Astrocyte (in vitro differentiated cells and primary cell): ENCODE measurements around the gene PRKD1.

Source experiments
- EZH2 ChIP-seq: IDR thresholded peaks from 2 replicates; pipeline ENCODE4 v1.6.1; 2012; ENCODE audit warnings: mild to moderate bottlenecking, low read length, inconsistent platforms; ENCODE audit not compliant: insufficient read depth
- TF ChIP-seq, protein P1 (sequence below): IDR thresholded peaks from 2 replicates; pipeline ENCODE4 v1.5.1; 2011; ENCODE audit warnings: low read depth, mild to moderate bottlenecking, inconsistent platforms, low read length, moderate library complexity; ENCODE audit not compliant: insufficient read depth

DNA sequence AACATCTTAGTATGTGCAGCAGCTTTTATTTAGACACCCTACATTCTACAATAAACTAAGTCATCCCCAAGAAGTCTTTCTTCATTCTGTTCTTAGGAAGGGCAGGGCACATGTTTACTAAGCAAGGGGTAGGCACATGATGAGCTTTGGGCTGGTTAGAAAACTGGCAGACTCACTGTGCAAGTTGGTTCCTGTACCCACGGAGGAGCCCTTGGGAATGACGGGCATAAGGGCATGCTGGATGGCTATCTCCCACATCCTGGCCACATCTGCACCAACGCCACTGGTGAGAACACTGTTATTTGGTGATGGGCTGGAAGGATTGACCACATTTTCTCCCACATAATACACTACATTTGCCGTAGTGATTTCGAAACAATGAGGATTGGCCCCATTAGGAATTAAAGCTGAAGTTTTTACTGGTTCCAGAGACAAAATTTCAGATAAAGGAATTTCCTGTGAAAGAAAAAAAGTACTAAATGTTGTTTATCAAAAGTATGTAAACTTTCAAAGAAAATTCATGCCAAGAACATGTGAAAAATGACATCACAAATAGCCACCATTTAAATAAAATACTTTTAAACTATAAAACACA is 297.0 kb downstream of the PRKD1 start:
- no peak for TF ChIP-seq EZH2
- TF ChIP-seq, protein P1, sequence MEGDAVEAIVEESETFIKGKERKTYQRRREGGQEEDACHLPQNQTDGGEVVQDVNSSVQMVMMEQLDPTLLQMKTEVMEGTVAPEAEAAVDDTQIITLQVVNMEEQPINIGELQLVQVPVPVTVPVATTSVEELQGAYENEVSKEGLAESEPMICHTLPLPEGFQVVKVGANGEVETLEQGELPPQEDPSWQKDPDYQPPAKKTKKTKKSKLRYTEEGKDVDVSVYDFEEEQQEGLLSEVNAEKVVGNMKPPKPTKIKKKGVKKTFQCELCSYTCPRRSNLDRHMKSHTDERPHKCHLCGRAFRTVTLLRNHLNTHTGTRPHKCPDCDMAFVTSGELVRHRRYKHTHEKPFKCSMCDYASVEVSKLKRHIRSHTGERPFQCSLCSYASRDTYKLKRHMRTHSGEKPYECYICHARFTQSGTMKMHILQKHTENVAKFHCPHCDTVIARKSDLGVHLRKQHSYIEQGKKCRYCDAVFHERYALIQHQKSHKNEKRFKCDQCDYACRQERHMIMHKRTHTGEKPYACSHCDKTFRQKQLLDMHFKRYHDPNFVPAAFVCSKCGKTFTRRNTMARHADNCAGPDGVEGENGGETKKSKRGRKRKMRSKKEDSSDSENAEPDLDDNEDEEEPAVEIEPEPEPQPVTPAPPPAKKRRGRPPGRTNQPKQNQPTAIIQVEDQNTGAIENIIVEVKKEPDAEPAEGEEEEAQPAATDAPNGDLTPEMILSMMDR, result no peak
